Measurements from ENCODE around the gene LCN2. TPM values are rescaled to one million over a fixed set of nuclear protein-coding genes. Genes with fewer than 3 reads are reported as not detected.
"Not testable (repeated sequence)": the region's sequence is repeated elsewhere in the genome, so short reads cannot be mapped to it uniquely, and the experiment has no call there.

The LCN2 gene
- total RNA-seq, 1 donor = not detected

DNA sequence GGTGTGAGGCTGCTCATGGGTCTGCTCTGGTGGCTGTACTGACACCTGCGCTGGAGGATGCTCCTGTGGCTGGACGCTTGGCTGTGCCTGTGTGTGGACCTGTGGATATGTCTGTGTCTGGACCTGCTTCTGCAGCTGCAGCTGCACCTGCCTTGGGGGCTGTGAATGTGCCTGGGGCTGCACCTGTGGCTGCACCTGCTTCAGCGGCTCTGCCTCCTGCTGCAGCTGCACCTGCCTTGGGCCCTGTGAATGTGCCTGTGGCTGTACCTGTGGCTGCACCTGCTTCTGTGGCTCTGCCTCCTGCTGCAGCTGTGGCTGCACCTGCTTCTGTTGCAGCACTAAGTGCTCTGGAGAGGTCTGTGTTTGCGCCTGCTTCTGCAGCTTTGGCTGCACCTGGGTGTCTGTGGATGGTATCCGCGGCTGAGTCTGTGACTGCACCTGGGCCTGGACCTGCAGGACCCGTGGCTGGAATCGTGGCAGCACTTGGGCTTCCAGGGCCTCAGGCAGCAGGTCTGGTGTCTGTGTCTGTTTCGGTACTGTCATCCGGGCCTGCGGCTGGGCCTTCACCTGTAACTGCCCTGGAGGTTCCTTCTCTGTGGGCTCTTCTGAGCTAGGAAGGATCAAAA is 29.7 kb downstream of the LCN2 start:
- H3K4me3 ChIP-seq (ENCODE audit: low read depth, low read length) = no peak overlapping the region
- TF ChIP-seq, protein P1, sequence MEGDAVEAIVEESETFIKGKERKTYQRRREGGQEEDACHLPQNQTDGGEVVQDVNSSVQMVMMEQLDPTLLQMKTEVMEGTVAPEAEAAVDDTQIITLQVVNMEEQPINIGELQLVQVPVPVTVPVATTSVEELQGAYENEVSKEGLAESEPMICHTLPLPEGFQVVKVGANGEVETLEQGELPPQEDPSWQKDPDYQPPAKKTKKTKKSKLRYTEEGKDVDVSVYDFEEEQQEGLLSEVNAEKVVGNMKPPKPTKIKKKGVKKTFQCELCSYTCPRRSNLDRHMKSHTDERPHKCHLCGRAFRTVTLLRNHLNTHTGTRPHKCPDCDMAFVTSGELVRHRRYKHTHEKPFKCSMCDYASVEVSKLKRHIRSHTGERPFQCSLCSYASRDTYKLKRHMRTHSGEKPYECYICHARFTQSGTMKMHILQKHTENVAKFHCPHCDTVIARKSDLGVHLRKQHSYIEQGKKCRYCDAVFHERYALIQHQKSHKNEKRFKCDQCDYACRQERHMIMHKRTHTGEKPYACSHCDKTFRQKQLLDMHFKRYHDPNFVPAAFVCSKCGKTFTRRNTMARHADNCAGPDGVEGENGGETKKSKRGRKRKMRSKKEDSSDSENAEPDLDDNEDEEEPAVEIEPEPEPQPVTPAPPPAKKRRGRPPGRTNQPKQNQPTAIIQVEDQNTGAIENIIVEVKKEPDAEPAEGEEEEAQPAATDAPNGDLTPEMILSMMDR (IDR thresholded peaks at IDR 0.05; ENCODE audit: insufficient read depth, low read depth, low read length) = no peak
- no peak for DNase-seq (ENCODE audit: low read depth)

DNA sequence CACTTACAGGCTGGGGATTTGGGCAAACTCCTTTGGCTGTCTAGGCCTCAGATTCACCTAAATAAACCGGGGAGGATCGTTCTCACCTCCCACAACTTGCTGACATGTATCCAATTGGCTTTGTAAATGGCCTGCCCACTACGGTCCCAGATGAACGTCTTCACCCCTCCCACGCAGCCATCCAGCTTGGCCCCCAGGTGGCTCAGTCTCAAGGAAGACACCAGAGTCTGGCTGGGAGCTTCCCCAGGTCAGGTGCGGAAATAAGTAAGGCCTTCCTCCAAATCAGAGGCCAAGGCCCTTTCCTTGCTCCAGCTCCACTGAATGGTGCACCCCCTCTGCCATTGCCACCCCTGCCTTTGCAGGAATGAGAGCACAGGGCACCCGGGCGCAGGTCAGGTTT is 30.7 kb downstream of the LCN2 start:
- TF ChIP-seq, protein P1 (IDR thresholded peaks at IDR 0.05; ENCODE audit: insufficient read depth, low read depth, low read length) = no peak
- H3K4me3 ChIP-seq (ENCODE audit: low read depth, low read length) = no peak overlapping the region
- DNase-seq (ENCODE audit: low read depth) = no peak

DNA sequence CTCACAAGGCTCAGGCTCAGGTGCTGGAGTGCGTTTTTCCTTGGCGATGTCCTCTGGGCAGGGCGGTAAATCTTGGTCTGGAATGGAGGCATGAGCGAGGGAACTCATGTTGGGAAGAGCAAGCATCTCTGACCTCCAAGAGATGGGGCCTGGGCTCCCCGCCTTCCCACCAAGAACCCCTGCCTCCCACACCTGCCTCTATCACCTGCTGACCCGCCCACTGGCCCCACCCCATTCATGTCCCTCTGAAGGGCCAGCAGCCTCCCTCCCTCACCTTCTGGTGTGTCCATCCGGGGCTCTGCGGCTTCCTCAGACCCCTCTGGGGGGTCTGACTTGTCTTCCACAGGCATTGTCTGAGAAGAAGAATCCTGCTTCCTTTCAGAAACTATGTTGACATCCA is 31.2 kb downstream of the LCN2 start:
- no peak overlapping the region for H3K4me3 ChIP-seq (ENCODE audit: low read depth, low read length)
- TF ChIP-seq, protein P1 (IDR thresholded peaks at IDR 0.05; ENCODE audit: insufficient read depth, low read depth, low read length) = no peak
- DNase-seq (ENCODE audit: low read depth) = no peak

DNA sequence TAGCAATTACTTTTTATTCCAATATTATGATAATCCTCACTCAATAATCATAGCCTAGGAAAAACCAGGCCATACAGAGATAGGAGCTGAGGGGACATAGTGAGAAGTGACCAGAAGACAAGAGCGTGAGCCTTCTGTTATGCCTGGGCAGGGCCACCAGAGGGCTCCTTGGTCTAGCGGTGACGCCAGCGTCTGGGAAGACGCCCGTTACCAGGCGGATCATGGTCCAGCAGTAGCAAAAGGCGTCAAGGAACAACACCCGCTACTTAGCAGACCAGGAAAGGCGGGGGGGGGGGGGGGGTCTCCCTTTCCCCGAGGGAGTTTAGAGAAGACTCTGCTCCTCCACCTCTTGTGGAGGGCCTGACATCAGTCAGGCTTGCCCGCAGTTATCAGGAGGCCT is 32.2 kb downstream of the LCN2 start:
- not testable (repeated sequence) for H3K4me3 ChIP-seq (ENCODE audit: low read depth, low read length)
- peak; percentile 46 for DNase-seq (ENCODE audit: low read depth)
- TF ChIP-seq, protein P1 (IDR thresholded peaks at IDR 0.05; ENCODE audit: insufficient read depth, low read depth, low read length) = peak; percentile 52

DNA sequence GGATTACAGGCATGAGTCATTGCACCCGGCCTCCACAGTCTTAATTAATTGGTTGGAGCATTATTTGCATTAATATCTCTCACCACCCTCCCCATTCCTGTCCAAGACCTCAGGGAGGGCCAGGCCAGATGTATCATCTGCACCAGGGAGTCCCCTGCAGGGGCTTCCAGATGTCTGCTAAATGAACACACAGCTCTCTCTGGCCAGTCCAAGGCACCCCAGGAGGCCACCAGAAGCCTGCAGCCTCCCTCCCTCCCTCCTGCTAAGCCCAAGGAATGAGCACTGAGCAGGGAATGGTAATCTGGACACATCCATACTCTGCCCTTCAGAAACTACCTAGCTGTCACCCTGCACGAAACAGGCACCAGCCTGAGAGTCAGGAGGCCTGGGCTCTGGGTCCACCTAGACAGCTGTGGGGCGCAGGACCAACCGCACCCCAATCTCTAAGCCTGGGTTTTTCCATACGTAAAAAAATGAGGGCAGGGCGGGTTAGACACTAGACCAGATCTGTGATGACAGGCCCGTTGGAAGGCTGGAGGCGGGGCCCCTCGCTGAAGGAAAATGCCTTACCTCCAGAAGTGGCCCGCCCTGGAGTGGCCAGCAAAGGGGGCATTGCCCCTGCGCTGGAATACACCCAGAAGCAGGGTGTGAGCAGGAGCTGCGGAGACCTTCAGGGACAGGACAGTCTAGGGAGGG is 33.8 kb downstream of the LCN2 start:
- H3K4me3 ChIP-seq (ENCODE audit: low read depth, low read length) = no peak overlapping the region
- TF ChIP-seq, protein P1 (IDR thresholded peaks at IDR 0.05; ENCODE audit: insufficient read depth, low read depth, low read length) = no peak
- DNase-seq (ENCODE audit: low read depth) = no peak

DNA sequence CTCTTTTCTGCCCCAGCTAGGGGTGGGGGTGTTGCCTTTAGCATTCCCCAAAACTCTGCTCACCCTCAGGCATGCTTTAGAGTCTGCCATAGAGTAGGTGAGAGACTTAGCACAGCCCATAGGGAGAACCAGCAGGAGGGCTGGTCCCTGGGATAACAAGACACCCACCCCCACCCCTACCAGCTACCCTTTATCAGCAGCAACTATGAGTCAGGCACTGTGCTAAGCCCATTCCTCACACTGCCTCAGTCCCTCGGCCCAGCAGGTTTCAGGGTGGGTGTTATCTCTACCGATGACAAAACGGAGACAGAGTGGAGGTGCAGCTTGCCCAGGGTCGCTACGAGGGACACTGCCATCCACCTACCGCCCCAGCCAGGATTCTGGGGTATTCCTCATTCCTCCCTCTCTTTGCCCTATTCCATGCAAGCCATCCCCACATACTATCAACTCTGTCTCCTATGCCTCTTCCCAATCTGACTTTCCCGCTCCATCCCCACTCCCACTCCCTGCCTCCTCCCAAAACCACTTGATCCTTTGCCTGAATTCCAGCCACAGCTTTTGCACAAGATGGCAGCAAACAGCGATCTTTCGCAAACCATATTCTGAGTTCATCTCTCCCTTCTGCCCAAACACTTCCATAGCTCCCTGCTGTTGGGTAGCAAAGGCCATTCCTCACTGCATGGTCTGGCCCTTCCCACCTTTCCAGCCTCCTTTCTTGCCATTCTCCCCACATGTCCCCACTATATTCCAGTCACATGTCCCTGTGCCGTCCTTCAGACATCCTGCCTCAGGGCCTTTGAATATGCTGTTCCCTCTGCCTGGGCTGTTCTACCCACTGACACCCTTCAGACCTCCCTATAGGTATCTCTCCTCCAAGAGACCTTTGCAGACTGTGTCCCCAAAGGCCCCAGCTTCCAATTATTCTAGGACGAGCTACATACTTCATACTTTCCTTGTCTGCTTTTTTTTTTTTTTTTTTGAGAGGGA is 37.0 kb downstream of the LCN2 start:
- TF ChIP-seq, protein P1 (IDR thresholded peaks at IDR 0.05; ENCODE audit: insufficient read depth, low read depth, low read length) = no peak
- no peak overlapping the region for H3K4me3 ChIP-seq (ENCODE audit: low read depth, low read length)
- no peak for DNase-seq (ENCODE audit: low read depth)

Measured in fibroblast of villous mesenchyme (primary cell).